K562 (cell line): Measurements from ENCODE around the gene VAT1L. TPM values are rescaled to one million over a fixed set of nuclear protein-coding genes. Genes with fewer than 3 reads are reported as not detected.

ENCODE experiments used
- ATAC-seq: fragments of 200-7000 bp; cut with Tn5 transposase; 3 replicates; pipeline ENCODE4 v1.9.1; 2020; ENCODE audit warnings: moderate library complexity
- BruUV-seq: library from RNA; stranded (reverse); fragments of 400-500 nt; replicated peaks from 2 replicates; lab custom pipeline; 2021; lab: Mats Ljungman, UMichigan
- CTCF ChIA-PET: fragments of 300-600 bp; formaldehyde crosslinking; extraction: SDS; loops from one replicate; lab custom pipeline; 2021; ENCODE audit warnings: low intra/inter-chr PET ratio; lab: Yijun Ruan, JAX
- POLR2A ChIA-PET: fragments of 300-600, 350-650 bp; sonication (Branson Sonifier 250); formaldehyde crosslinking; extraction: SDS; loops from one replicate; lab custom pipeline; 2021; ENCODE audit warnings: antibody characterized with exemption, inconsistent platforms; lab: Yijun Ruan, JAX
- DNase-seq, 4 experiments: peaks; one replicate each; pipeline versions ENCODE4 v3.0.0 to v3.0.0-alpha.2; 2011 to 2018; ENCODE audit warnings: low spot score in 3 of 4, mixed read lengths in 3 of 4; ENCODE audit errors: extremely low read depth in 1 of 4
- FAIRE-seq: peaks from 2 replicates; lab custom pipeline; 2011; peaks lifted over from hg19 to GRCh38; lab: Jason Lieb, UNC
- H2AFZ ChIP-seq: 2 replicates; pipeline ENCODE4 v1.6.0; 2011; ENCODE audit warnings: low read depth, low read length, control low read depth, inconsistent platforms
- H3K27ac ChIP-seq: fragments of 200-600 bp; 3 replicates; pipeline ENCODE4 v1.8.0; 2011; ENCODE audit warnings: low read depth, mild to moderate bottlenecking, control low read depth, inconsistent platforms, low read length, moderate library complexity, mixed read lengths; ENCODE audit errors: extremely low read depth
- H3K27me3 ChIP-seq, 2 experiments: fragments of 300-600 bp in 1 of 2; 2 replicates in 1 of 2; 3 replicates in 1 of 2; pipeline versions ENCODE4 v1.6.0 to v1.8.0; 2011; ENCODE audit warnings: inconsistent platforms in 2 of 2, low read length in 2 of 2, mild to moderate bottlenecking in 1 of 2, mixed read lengths in 1 of 2, moderate library complexity in 1 of 2; ENCODE audit not compliant: control insufficient read depth in 2 of 2, insufficient read depth in 2 of 2
- H3K36me3 ChIP-seq: fragments of 300-600 bp; 3 replicates; pipeline ENCODE4 v1.8.0; 2011; ENCODE audit warnings: mild to moderate bottlenecking, low read length, inconsistent platforms; ENCODE audit not compliant: control insufficient read depth, insufficient read depth
- H3K4me1 ChIP-seq, 2 experiments: fragments of 200-600 bp in 1 of 2; replicated peaks in 1 of 2; 2 replicates in 1 of 2; 3 replicates in 1 of 2; pipeline versions ENCODE4 v1.5.1 to v1.8.0; 2011; ENCODE audit warnings: inconsistent platforms in 2 of 2, low read length in 2 of 2, mild to moderate bottlenecking in 1 of 2, mixed read lengths in 1 of 2, moderate library complexity in 1 of 2; ENCODE audit not compliant: control insufficient read depth in 2 of 2, insufficient read depth in 2 of 2
- H3K4me2 ChIP-seq: 2 replicates; pipeline ENCODE4 v1.6.1; 2011; ENCODE audit warnings: low read length, control low read depth, inconsistent platforms, mixed read lengths; ENCODE audit not compliant: insufficient read depth
- H3K4me3 ChIP-seq: fragments of 200-600 bp; sonication (generic), shearing (Covaris generic); 2 replicates; pipeline ENCODE4 v1.5.1; 2016; ENCODE audit warnings: control low read depth, inconsistent platforms
- H3K79me2 ChIP-seq: fragments of 200-600 bp; 3 replicates; pipeline ENCODE4 v1.8.0; 2011; ENCODE audit warnings: low read length, inconsistent platforms; ENCODE audit not compliant: control insufficient read depth, insufficient read depth
- H3K9ac ChIP-seq, 2 experiments: 2 replicates each; pipeline versions ENCODE4 v1.6.0 to v1.6.1; 2011; ENCODE audit warnings: low read depth in 2 of 2, low read length in 2 of 2, control low read depth in 1 of 2, inconsistent platforms in 1 of 2, mild to moderate bottlenecking in 1 of 2, mixed read lengths in 1 of 2; ENCODE audit not compliant: insufficient read depth in 1 of 2
- H3K9me1 ChIP-seq: one replicate; pipeline ENCODE4 v1.6.0; 2011; ENCODE audit warnings: inconsistent platforms, mild to moderate bottlenecking, low read length, moderate library complexity; ENCODE audit not compliant: control insufficient read depth, insufficient read depth
- H3K9me3 ChIP-seq: replicated peaks from 2 replicates; pipeline ENCODE4 v1.5.1; 2011; ENCODE audit warnings: low read depth, low read length, inconsistent platforms; ENCODE audit not compliant: control insufficient read depth, insufficient read depth
- H4K20me1 ChIP-seq: replicated peaks from 2 replicates; pipeline ENCODE4 v1.6.1; 2011; ENCODE audit warnings: low read length, inconsistent platforms, mixed read lengths; ENCODE audit not compliant: control insufficient read depth, insufficient read depth
- ARID2 ChIP-seq: fragments of 450-650 bp; IDR thresholded peaks from 2 replicates; pipeline ENCODE4 v1.6.1; 2017; ENCODE audit warnings: antibody characterized with exemption, mild to moderate bottlenecking
- CBX8 ChIP-seq: fragments of 200-600 bp; sonication (generic); IDR thresholded peaks from 2 replicates; pipeline ENCODE4 v1.6.1; 2012; ENCODE audit warnings: borderline replicate concordance, mixed run types, low read depth, mild to moderate bottlenecking, moderate library complexity, mixed read lengths, low read length, control low read depth, inconsistent platforms; ENCODE audit not compliant: poor library complexity, severe bottlenecking; ENCODE audit errors: extremely low read depth
- DPF2 ChIP-seq: fragments of 450-650 bp; IDR thresholded peaks from 2 replicates; pipeline ENCODE4 v1.6.1; 2016
- GATAD2B ChIP-seq: fragments of 450-650 bp; IDR thresholded peaks from 2 replicates; pipeline ENCODE4 v1.6.1; 2017; ENCODE audit warnings: mild to moderate bottlenecking, borderline replicate concordance
- MITF ChIP-seq: IDR thresholded peaks from 2 replicates; pipeline ENCODE4 v1.6.1; 2014; ENCODE audit warnings: antibody characterized with exemption
- NFIC ChIP-seq: fragments of 450-650 bp; IDR thresholded peaks from 2 replicates; pipeline ENCODE4 v1.6.1; 2017; ENCODE audit warnings: mild to moderate bottlenecking, inconsistent platforms
- POLR3A ChIP-seq: IDR thresholded peaks from 2 replicates; pipeline ENCODE4 v1.6.1; 2011; ENCODE audit warnings: borderline replicate concordance, mild to moderate bottlenecking, moderate library complexity; ENCODE audit not compliant: insufficient read length, insufficient read depth; ENCODE audit errors: extremely low read depth
- PTTG1 ChIP-seq: fragments of 450-650 bp; IDR thresholded peaks from 2 replicates; pipeline ENCODE4 v1.6.1; 2016; ENCODE audit warnings: low read depth, mild to moderate bottlenecking, missing genetic modification characterization, missing compliant biosample characterization
- XRCC5 ChIP-seq: fragments of 200-400 bp; formaldehyde crosslinking; IDR thresholded peaks from 2 replicates; pipeline ENCODE4 v1.6.1; 2017; ENCODE audit warnings: low read depth, mild to moderate bottlenecking, low read length
- ZNF589 ChIP-seq: fragments of 200-800 bp; sonication (Bioruptor generic); IDR thresholded peaks from 2 replicates; pipeline ENCODE4 v1.6.1; 2016; ENCODE audit warnings: low read depth, missing genetic modification characterization, missing compliant biosample characterization
- ZNF644 ChIP-seq: fragments of 200-800 bp; sonication (Bioruptor generic); IDR thresholded peaks from 2 replicates; pipeline ENCODE4 v1.6.1; 2016; ENCODE audit warnings: low read depth, missing genetic modification characterization, missing compliant biosample characterization
- ZNF766 ChIP-seq: fragments of 200-800 bp; sonication (Bioruptor generic); conservative IDR thresholded peaks from 2 replicates; pipeline ENCODE4 v1.6.1; 2016; ENCODE audit warnings: missing genetic modification characterization, missing compliant biosample characterization
- WGBS: fragments of 100-300 bp; shearing (Covaris generic); methylation state at CpG from one replicate; pipeline ENCODE4 v1.1.6; 2016; ENCODE audit warnings: low coverage, mixed read lengths; ENCODE audit not compliant: insufficient coverage; ENCODE audit errors: missing lambda C conversion rate; 5-methylcytosine and 5-hydroxymethylcytosine counted together
- in situ Hi-C: fragments of 300-500 bp; cut with MboI; formaldehyde crosslinking; loops from 4 replicates; pipeline ENCODE4 v1.15.0; 2018; ENCODE audit warnings: inconsistent platforms, mixed read lengths
- intact Hi-C: fragments of 100-400 bp; cut with micrococcal nuclease; formaldehyde crosslinking; loops from 2 replicates; pipeline ENCODE4 v1.14.2; 2022
- polyA plus RNA-seq, 8 experiments: library from polyadenylated mRNA; depleted of rRNA in 4 of 8; stranded (reverse) in 5 of 8; unstranded in 3 of 8; fragments of >200 nt; fragmentation: Nextera tagmentation in 2 of 8; fragmentation: Illumina TruSeq in 1 of 8; extraction: Ambion mirVana in 2 of 8; extraction: Trizol in 1 of 8; gene quantifications; 2 replicates each; pipeline versions ENCODE4 v1.2.1 to v1.2.3, GENCODE V29; 2011 to 2014; ENCODE audit warnings: inconsistent platforms in 1 of 8, missing spikeins in 1 of 8
- total RNA-seq, 7 experiments: library from RNA; depleted of rRNA in 6 of 7; stranded (reverse); fragments of >200 nt in 6 of 7; fragmentation: Illumina TruSeq in 2 of 7; extraction: Trizol in 2 of 7; gene quantifications; 2 replicates each; pipeline versions ENCODE4 v1.2.1 to v1.2.3, GENCODE V29; 2011 to 2021; ENCODE audit warnings: low replicate concordance in 1 of 7
- TF ChIP-seq, protein P1 (sequence below): sonication (generic); formaldehyde crosslinking; IDR thresholded peaks from 2 replicates; pipeline ENCODE4 v1.8.1; 2023; ENCODE audit warnings: mild to moderate bottlenecking, missing genetic modification reagents
- TF ChIP-seq, protein P2 (sequence below): sonication (generic); formaldehyde crosslinking; IDR thresholded peaks from 2 replicates; pipeline ENCODE4 v1.8.1; 2022; ENCODE audit warnings: missing genetic modification reagents

VAT1L gene
- total and polyA plus RNA-seq, 9 of the 15 experiments (the other 6 are each of a cell fraction or from before 2014, with no cell fraction given): 0.01 TPM; not detected in 8

GRCh38 chr16:77812856-77813500 is 24.6 kb downstream of the VAT1L start:
- no peak overlapping the region for H2AFZ ChIP-seq
- peaks cover 0 to 3% of the 10 kb centered on the region in 2 experiments; a peak in 1 of 5 replicates for H3K27me3 ChIP-seq
- H3K4me2 ChIP-seq: no peak overlapping the region
- H3K9me3 ChIP-seq: no peaks in the 10 kb centered on the region
- FAIRE-seq: no peak
- BruUV-seq: no TSS peak
- H3K36me3 ChIP-seq: no peaks in the 10 kb centered on the region
- no peak overlapping the region for H3K27ac ChIP-seq
- no peaks in the 10 kb centered on the region for H3K9me1 ChIP-seq
- no peaks in the 10 kb centered on the region for H3K4me1 ChIP-seq
- POLR2A ChIA-PET: interaction anchor here (0.7 to 1.1 kb wide), 3 partner anchors 22 to 226 kb away, joined by 3 to 4 read pairs (median 3); no protein-coding TSS in a partner anchor
- no peak for ATAC-seq
- intact Hi-C loops (no loop called here), in situ Hi-C loops (no loop called here)
- H3K9ac ChIP-seq: no peak overlapping the region
- TF ChIP-seq NFIC: no peak
- TF ChIP-seq ZNF589 (CRISPR knock-in tag): no peak
- TF ChIP-seq ARID2: no peak
- no peak for TF ChIP-seq MITF
- no peak for TF ChIP-seq GATAD2B
- TF ChIP-seq DPF2: no peak
- no peak for TF ChIP-seq ZNF644 (tag)
- TF ChIP-seq ZNF766 (CRISPR knock-in tag): no peak
- TF ChIP-seq, protein P1, sequence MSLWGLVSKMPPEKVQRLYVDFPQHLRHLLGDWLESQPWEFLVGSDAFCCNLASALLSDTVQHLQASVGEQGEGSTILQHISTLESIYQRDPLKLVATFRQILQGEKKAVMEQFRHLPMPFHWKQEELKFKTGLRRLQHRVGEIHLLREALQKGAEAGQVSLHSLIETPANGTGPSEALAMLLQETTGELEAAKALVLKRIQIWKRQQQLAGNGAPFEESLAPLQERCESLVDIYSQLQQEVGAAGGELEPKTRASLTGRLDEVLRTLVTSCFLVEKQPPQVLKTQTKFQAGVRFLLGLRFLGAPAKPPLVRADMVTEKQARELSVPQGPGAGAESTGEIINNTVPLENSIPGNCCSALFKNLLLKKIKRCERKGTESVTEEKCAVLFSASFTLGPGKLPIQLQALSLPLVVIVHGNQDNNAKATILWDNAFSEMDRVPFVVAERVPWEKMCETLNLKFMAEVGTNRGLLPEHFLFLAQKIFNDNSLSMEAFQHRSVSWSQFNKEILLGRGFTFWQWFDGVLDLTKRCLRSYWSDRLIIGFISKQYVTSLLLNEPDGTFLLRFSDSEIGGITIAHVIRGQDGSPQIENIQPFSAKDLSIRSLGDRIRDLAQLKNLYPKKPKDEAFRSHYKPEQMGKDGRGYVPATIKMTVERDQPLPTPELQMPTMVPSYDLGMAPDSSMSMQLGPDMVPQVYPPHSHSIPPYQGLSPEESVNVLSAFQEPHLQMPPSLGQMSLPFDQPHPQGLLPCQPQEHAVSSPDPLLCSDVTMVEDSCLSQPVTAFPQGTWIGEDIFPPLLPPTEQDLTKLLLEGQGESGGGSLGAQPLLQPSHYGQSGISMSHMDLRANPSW (CRISPR knock-in tag): no peak
- TF ChIP-seq POLR3A: no peak
- TF ChIP-seq, protein P2, sequence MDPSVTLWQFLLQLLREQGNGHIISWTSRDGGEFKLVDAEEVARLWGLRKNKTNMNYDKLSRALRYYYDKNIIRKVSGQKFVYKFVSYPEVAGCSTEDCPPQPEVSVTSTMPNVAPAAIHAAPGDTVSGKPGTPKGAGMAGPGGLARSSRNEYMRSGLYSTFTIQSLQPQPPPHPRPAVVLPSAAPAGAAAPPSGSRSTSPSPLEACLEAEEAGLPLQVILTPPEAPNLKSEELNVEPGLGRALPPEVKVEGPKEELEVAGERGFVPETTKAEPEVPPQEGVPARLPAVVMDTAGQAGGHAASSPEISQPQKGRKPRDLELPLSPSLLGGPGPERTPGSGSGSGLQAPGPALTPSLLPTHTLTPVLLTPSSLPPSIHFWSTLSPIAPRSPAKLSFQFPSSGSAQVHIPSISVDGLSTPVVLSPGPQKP (CRISPR knock-in tag): no peak
- TF ChIP-seq CBX8: no peak
- TF ChIP-seq XRCC5: no peak
- TF ChIP-seq PTTG1 (tag): no peak
- no peaks in the 10 kb centered on the region for H4K20me1 ChIP-seq
- 3% methylated on average over 2 of the region's 2 CpGs for WGBS
- H3K4me3 ChIP-seq: no peak overlapping the region
- CTCF ChIA-PET: no interaction called here
- no peak for DNase-seq
- H3K79me2 ChIP-seq: no peaks in the 10 kb centered on the region
